Activated B cell treated with CpG ODN at 0.5 μM for 24 hours (primary cell): ENCODE results near the gene PLK5. TPM values are rescaled to one million over a fixed set of nuclear protein-coding genes. Genes with fewer than 3 reads are reported as not detected.

Experiments
- ATAC-seq: fragments of 200-7000 bp; cut with Tn5 transposase; one replicate; pipeline ENCODE4 v1.10.0; 2021; ENCODE audit warnings: low read depth, mild to moderate bottlenecking, moderate library complexity
- CTCF ChIA-PET: fragments of 350-600 bp; sonication (Branson Sonifier 250); formaldehyde crosslinking; loops from one replicate; lab custom pipeline; 2021; ENCODE audit warnings: antibody characterized with exemption; lab: Charles Lee
- POLR2A ChIA-PET: fragments of 350-600 bp; sonication (Branson Sonifier 250); formaldehyde crosslinking; loops from one replicate; lab custom pipeline; 2021; ENCODE audit warnings: antibody characterized with exemption; lab: Charles Lee
- DNase-seq: peaks from one replicate; pipeline ENCODE4 v3.0.0; 2022
- H3K27ac Mint-ChIP-seq: one replicate; pipeline ENCODE4 v1.8.0; 2020; ENCODE audit warnings: mixed read lengths
- H3K27me3 Mint-ChIP-seq: one replicate; pipeline ENCODE4 v1.8.0; 2021; ENCODE audit warnings: mixed read lengths
- H3K36me3 Mint-ChIP-seq: one replicate; pipeline ENCODE4 v1.8.0; 2021; ENCODE audit warnings: low read depth, mixed read lengths
- H3K4me1 Mint-ChIP-seq: one replicate; pipeline ENCODE4 v1.8.0; 2021; ENCODE audit warnings: mixed read lengths
- H3K4me3 Mint-ChIP-seq: one replicate; pipeline ENCODE4 v1.8.0; 2020; ENCODE audit warnings: mild to moderate bottlenecking, mixed read lengths
- H3K9me3 Mint-ChIP-seq: one replicate; pipeline ENCODE4 v1.8.0; 2020; ENCODE audit warnings: mixed read lengths
- intact Hi-C: fragments of 100-400 bp; cut with micrococcal nuclease; formaldehyde crosslinking; loops from one replicate; pipeline ENCODE4 v1.15.1; 2024
- total RNA-seq: library from RNA; stranded (reverse); gene quantifications from 2 replicates; pipeline ENCODE4 v1.2.3, GENCODE V29; 2022
- TF ChIP-seq, protein P1 (sequence below): fragments of 200-600 bp; IDR thresholded peaks from one replicate; pipeline ENCODE4 v1.8.0; 2022; ENCODE audit warnings: antibody characterized with exemption, mild to moderate bottlenecking

The PLK5 gene
- total RNA-seq, 1 donor from 2014 or later: not detected

DNA sequence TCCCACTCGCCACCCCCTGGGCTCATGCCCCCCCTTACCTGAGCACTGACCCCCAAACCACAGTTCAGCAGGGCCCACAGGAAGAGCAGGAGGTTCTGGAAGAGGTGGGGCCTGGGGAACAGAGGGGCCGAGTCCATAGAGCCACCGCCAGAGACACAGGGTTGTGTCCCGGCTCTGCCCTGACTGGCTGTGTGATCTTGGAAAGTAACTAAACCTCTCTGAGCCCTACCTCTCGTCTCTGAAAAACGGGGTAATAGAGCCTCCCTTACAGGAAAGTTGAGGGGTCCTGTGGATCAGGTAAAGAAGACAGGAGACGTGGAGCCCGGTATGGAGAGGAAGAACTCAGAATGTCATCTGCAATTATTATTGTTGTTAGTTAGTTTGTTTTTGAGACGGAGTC is 13.1 kb upstream of the PLK5 start:
- TF ChIP-seq, protein P1, sequence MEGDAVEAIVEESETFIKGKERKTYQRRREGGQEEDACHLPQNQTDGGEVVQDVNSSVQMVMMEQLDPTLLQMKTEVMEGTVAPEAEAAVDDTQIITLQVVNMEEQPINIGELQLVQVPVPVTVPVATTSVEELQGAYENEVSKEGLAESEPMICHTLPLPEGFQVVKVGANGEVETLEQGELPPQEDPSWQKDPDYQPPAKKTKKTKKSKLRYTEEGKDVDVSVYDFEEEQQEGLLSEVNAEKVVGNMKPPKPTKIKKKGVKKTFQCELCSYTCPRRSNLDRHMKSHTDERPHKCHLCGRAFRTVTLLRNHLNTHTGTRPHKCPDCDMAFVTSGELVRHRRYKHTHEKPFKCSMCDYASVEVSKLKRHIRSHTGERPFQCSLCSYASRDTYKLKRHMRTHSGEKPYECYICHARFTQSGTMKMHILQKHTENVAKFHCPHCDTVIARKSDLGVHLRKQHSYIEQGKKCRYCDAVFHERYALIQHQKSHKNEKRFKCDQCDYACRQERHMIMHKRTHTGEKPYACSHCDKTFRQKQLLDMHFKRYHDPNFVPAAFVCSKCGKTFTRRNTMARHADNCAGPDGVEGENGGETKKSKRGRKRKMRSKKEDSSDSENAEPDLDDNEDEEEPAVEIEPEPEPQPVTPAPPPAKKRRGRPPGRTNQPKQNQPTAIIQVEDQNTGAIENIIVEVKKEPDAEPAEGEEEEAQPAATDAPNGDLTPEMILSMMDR: no peak
- no peak overlapping the region for H3K4me3 Mint-ChIP-seq
- ATAC-seq (no peak), DNase-seq (no peak)
- ChIA-PET POLR2A (no interaction called here), CTCF (no interaction called here)
- H3K4me1 Mint-ChIP-seq: peaks cover 14% of the 10 kb centered on the region
- H3K27me3 Mint-ChIP-seq: peaks cover 33% of the 10 kb centered on the region
- no peak overlapping the region for H3K27ac Mint-ChIP-seq
- H3K36me3 Mint-ChIP-seq: no peaks in the 10 kb centered on the region
- intact Hi-C loops: no loop called here
- H3K9me3 Mint-ChIP-seq: no peaks in the 10 kb centered on the region

DNA sequence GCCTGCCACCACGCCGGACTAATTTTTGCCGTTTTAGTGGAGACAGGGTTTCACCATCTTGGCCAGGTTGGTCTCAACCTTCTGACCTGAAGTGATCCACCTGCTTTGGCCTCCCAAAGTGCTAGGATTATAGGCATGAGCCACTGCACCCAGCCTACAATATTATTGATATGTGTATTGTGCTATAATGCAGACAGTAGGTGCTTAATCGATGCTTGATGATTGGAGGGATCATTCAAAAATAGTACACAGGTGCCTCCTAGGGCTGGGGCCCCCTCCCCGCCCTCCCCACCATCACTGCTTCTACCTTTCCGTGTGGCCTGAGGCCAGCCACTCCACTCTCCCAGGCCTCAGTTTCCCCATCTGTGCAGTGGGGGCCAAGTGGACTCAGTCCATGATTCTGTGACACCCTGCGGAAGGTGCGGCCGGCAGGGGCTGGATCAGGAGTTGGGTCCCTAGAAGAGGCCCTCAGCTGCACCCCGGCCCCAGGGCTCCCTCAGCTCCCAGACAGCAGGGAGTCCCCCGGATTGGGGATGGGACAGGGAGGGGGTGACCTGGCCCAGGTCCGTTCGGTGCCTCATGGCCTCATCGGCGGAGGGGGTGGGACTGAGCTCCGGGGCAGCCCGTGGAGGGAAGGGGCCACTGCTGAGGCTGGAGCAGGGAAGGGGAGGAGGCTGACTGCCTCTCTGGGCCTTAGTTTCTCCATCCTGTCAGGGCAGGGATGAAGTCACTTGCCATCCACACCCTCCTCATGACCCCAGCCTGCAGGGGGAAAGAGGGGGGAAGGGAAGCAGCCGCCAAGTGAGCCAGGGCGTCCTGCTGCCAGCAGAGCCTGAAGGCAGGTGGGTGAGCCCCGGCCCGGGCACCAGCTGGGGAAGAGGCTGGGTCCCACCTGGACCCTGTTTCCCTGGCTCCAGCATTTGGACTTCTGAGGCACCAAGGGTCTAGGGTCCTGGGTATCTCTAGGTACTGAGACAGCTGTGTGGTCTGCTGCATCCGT is 12.3 kb upstream of the PLK5 start:
- CTCF ChIA-PET: no interaction called here

GRCh38 chr19:1512671-1513498 is 11.0 kb upstream of the PLK5 start, which contains the start of gene ADAMTSL5:
ADAMTSL5 (minus strand) TSS chr19:1513019; CDS start chr19:1510943, 2,076 bp downstream.
- no peaks in the 10 kb centered on the region for H3K9me3 Mint-ChIP-seq
- intact Hi-C loops: loop anchor here (2.0 kb wide), 2 partner anchors 42 to 74 kb away; partner anchors contain the start of gene RPS15

More for the DNA sequence above, 12.3 kb upstream of the PLK5 start:
- H3K4me1 Mint-ChIP-seq: peaks cover 12% of the 10 kb centered on the region
- peaks cover 35% of the 10 kb centered on the region for H3K27me3 Mint-ChIP-seq
- H3K27ac Mint-ChIP-seq: peak overlapping the region; percentile 46
- H3K4me3 Mint-ChIP-seq: no peak overlapping the region
- ATAC-seq (no peak), DNase-seq (no peak)
- TF ChIP-seq, protein P1: no peak
- intact Hi-C loops: loop anchor here (2.0 kb wide), 2 partner anchors 41 to 73 kb away; partner anchors contain the start of gene RPS15
- POLR2A ChIA-PET: no interaction called here
- no peaks in the 10 kb centered on the region for H3K9me3 Mint-ChIP-seq
- H3K36me3 Mint-ChIP-seq: no peaks in the 10 kb centered on the region

DNA sequence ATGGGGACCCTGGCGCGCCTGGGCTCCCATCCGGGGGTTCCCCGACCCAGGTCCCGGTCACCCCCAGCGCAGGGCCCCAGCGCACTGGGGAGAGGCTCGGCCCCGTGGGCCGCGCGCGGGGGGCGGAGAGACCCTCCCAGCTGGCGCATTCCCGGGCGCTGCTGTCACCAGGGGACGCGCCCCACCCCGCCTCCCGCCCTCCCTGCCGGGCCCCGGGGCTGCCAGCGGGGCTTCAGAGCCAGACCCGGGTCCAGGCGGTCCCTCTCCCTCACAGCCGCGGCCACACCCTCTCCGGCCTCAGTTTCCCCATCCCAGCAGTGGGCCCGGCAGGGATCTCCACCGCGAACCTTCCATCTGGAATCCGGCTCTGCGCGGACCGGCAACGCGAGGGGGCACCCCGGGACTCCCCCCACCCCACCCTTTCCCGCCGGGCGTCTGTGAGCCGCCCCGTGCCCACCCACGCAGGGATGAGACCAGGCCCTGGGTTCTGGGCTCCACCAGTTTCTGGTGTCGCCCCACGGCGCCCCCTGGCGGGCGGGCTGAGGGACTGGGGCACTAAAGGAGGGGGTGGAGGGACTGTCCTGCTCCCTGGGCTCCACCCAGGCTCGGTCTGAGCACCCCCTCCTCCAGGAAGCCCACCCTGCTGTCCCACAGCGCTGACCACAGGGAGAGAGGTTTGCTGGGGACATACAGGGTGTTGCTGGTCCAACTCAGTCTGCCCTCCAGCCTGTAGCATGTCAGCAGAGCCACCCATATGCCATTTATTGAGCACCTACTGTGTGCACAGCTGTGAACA is 10.2 kb upstream of the PLK5 start:
- H3K9me3 Mint-ChIP-seq: no peaks in the 10 kb centered on the region
- POLR2A ChIA-PET: interaction anchor here (0.7 kb wide), 1 partner anchor 244 kb away, joined by 9 read pairs; no protein-coding TSS in a partner anchor
- intact Hi-C loops: loop anchor here (2.0 kb wide), 3 partner anchors 41 to 75 kb away; partner anchors contain the start of gene RPS15

More at GRCh38 chr19:1512671-1513498, 11.0 kb upstream of the PLK5 start, which contains the start of gene ADAMTSL5:
- H3K27me3 Mint-ChIP-seq: peaks cover 36% of the 10 kb centered on the region
- DNase-seq (peak; percentile 39), ATAC-seq (peak; percentile 73)
- ChIA-PET POLR2A (no interaction called here), CTCF (no interaction called here)
- H3K4me1 Mint-ChIP-seq: peaks cover 7% of the 10 kb centered on the region
- TF ChIP-seq, protein P1: no peak
- peak within 1 kb of the TSS; percentile 0 for H3K27ac Mint-ChIP-seq
- H3K4me3 Mint-ChIP-seq: peak within 1 kb of the TSS; percentile 24
- H3K36me3 Mint-ChIP-seq: no peaks in the 10 kb centered on the region

More for the DNA sequence above, 10.2 kb upstream of the PLK5 start:
- CTCF ChIA-PET: no interaction called here
- peaks cover 5% of the 10 kb centered on the region for H3K4me1 Mint-ChIP-seq
- ATAC-seq (peak; percentile 57), DNase-seq (peak; percentile 51)
- H3K27me3 Mint-ChIP-seq: peaks cover 43% of the 10 kb centered on the region
- no peak overlapping the region for H3K4me3 Mint-ChIP-seq
- H3K27ac Mint-ChIP-seq: no peak overlapping the region
- TF ChIP-seq, protein P1: no peak
- no peaks in the 10 kb centered on the region for H3K36me3 Mint-ChIP-seq
